Omental fat pad (tissue), 4 donors: ENCODE data around the gene MTMR10. TPM values are rescaled to one million over a fixed set of nuclear protein-coding genes. Genes with fewer than 3 reads are reported as not detected.

Experiments
- ATAC-seq: fragments of 150-250 bp; one replicate; pipeline ENCODE4 v1.9.1; 2016; ENCODE audit warnings: mild to moderate bottlenecking, moderate library complexity; ENCODE audit not compliant: low FRiP score
- DNase-seq: peaks from one replicate; pipeline ENCODE4 v3.0.0-alpha.2; 2019; ENCODE audit warnings: low spot score
- total RNA-seq, 4 donors: library from RNA; depleted of rRNA; stranded (reverse); fragments of >200 nt; gene quantifications; one replicate each; pipeline ENCODE4 v1.1.0, GENCODE V29; 2016
- TF ChIP-seq, protein P1 (sequence below), 3 donors: fragments of 450-650 bp; IDR thresholded peaks; one replicate each; pipeline ENCODE4 v1.5.1; 2016 to 2017; ENCODE audit warnings: antibody characterized with exemption in 3 of 3, mild to moderate bottlenecking in 3 of 3, moderate library complexity in 2 of 3

The MTMR10 gene
- total RNA-seq, 4 donors from 2014 or later, result 40.6 to 70.0 (median 46.6) TPM

DNA sequence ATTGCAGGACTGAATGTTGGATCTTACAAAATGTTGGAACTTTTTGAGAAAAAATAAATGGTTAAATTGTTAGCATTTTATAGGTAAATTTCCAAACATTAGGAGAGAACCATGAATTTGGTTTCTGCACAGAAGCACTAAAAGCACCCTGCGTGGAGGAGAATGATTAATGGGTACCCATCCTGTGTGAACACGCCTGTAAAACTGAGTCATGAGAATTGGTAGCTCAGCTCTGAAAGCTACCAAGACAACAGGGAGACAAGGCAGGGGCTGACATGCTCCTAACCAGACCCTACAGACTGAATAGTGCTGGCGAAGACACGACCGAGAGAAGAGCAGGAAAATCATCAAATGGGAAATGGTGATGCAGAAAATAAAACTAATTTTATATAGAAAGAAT, 32.4 kb upstream of the MTMR10 start:
- TF ChIP-seq, protein P1, sequence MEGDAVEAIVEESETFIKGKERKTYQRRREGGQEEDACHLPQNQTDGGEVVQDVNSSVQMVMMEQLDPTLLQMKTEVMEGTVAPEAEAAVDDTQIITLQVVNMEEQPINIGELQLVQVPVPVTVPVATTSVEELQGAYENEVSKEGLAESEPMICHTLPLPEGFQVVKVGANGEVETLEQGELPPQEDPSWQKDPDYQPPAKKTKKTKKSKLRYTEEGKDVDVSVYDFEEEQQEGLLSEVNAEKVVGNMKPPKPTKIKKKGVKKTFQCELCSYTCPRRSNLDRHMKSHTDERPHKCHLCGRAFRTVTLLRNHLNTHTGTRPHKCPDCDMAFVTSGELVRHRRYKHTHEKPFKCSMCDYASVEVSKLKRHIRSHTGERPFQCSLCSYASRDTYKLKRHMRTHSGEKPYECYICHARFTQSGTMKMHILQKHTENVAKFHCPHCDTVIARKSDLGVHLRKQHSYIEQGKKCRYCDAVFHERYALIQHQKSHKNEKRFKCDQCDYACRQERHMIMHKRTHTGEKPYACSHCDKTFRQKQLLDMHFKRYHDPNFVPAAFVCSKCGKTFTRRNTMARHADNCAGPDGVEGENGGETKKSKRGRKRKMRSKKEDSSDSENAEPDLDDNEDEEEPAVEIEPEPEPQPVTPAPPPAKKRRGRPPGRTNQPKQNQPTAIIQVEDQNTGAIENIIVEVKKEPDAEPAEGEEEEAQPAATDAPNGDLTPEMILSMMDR (IDR thresholded peaks at IDR 0.05), result no peak
- ATAC-seq (no peak), DNase-seq (no peak)

DNA sequence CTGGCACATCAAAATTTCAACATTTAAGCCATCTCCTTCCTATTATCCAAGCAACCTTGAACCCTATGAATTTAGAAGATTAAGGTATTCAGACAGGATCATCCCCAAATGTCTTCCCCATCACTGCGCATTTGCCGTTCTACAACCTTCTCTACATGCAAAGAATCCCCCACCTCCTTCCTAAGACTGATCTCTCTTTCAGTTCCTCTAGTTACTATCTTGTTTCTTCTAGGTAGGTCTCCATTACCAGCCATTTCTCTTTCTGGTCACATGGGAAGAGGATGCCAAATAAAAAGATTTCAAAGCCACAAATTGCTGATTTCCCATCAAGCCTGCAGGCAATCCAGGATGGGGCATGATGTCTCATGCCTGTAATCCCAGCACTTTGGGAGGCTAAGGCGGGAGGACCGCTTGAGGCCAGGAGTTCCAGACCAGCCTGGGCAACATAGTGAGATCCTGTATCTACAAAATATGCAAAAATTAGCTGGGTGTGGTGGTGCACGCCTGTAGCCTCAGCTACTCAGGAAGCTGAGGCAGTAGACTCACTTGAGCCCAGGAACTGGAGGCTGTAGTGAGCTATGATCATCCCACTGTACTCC, 29.7 kb upstream of the MTMR10 start:
- ATAC-seq (no peak), DNase-seq (no peak)
- TF ChIP-seq, protein P1 (IDR thresholded peaks at IDR 0.05), result no peak

DNA sequence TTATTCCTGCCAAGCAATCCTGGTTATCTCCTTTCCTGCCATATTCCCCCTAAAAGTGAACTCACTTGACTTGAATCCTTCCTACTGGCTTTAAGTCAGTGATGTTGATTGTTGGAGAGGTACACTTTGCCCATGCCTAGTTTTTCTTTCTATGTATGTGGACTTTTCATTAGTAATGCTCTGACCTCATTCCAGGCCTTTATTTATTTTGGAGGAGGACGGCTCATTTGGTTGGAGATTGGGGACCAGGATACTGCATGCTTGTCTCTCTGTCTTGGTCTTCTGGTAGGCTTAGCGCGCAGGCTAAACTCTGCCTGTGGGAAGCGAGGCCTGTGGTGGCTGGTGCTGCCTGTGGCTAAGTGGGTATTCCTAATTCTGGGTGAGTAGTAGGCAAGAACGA, 29.1 kb upstream of the MTMR10 start:
- no peak for ATAC-seq
- DNase-seq, result no peak
- TF ChIP-seq, protein P1 (IDR thresholded peaks at IDR 0.05), result no peak

DNA sequence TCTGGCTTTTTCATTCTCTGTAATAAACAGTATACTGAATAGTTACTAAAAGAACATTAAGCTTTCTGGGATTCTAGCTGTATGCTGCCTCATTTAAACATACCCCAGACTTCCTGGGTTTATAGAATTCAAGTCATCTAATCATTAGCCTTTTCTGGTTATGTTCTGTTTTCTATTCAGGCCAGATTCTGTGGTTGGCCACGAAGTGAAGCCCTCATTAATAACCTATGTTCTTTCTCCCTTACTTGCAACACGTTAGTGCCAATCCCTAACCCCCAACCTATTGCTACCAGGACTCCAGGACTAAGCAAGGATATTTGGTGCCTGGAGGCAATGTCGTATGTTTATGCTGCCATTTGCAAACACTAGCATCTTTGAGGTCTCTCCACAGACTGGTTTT, 28.6 kb upstream of the MTMR10 start:
- ATAC-seq, result no peak
- TF ChIP-seq, protein P1 (IDR thresholded peaks at IDR 0.05), result no peak
- no peak for DNase-seq

DNA sequence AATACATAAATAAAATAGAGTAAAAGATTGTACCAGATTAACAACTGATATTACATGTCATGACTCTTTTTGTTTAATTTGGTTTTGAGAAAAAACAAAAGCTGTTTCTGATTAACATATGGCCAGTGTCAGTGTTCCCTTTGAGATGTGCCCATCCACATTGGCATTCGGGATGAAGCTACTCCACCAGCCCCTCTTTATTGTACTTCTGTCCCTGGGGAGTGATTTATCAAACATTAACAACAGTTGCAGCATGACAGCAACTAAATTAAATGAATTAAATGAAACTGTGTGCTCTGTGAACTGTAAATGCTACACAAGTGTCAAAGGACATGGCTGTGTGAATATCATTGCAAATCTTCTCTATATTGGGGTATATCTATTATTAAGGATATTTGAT, 25.9 kb upstream of the MTMR10 start:
- TF ChIP-seq, protein P1 (IDR thresholded peaks at IDR 0.05), result no peak
- DNase-seq, result no peak
- no peak for ATAC-seq

DNA sequence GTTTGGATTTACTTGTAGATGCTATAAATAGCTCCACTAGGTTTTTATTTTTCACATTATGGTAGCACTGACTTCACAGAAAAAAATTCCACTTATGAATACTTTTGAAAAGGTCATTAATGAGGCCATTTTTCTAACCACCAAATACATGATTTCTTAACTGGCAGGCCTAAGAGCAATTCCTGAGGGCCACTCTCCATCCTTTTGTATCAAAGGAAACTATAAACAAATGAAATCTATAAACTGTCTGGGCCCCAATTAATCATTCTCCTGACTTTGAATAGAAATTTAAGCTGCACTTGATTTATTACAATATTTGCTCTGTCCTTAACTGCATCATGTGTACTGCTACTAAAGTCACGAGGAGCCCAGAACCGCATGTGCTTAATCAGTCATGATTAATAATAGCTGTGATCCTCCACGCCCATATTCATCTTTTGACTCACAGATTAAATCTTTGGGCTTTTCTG, 25.1 kb upstream of the MTMR10 start:
- DNase-seq (no peak), ATAC-seq (no peak)
- TF ChIP-seq, protein P1 (IDR thresholded peaks at IDR 0.05), result no peak

DNA sequence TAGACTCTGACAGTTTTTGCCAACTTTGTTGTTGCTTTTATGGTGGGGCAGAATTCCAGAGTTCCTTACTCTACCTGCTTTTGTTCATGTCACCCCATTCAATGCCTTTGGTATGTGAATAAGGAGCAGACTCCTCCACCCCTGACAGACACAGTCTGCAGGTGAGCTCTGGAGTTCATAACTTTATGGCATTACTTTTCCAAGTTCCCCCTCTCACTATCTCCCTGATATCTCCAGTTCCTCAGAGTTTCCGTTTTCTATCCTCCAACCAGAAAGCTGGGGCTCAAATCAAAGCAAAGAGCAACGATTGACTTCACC, 23.1 kb upstream of the MTMR10 start:
- ATAC-seq, result no peak

More for the DNA sequence above, 23.1 kb upstream of the MTMR10 start:
- no peak for DNase-seq
- TF ChIP-seq, protein P1 (IDR thresholded peaks at IDR 0.05), result no peak
